CD4-positive, alpha-beta T cell treated with Interleukin-15 for 1 hour (primary cell): ENCODE results near the gene CCDC82.

Experiments used
- DNase-seq: peaks from one replicate; pipeline ENCODE4 v3.0.0-alpha.2; 2020

The CCDC82 gene

DNA sequence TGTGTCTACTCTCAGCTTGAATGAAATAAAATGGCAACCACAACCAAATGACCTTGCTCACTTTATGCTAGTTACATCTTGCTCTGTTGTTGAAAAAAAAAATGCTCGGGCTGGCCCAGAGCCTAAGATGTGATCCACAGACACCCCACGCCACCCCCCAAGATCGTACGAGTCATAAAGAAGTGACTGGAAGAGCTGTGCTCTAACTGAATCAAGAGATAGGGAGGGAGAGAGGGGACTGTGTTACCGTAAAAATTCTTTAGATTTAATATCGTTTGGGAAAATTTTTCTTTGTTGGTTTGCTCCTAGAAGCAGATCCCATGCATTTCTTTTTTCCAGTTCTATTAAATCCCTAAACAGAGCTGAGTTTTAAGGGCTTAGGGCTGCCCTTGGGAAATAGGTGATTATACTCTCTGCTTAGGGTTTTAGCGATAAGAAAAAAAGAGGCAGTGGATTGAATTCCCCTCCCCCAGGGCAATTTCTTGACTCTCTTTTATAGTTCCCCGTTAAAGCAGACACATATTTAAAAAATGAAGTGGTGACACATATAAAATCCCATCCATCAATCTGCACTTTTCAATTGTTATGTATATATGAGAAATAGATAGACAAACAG, 61.2 kb downstream of the CCDC82 start:
- DNase-seq = no peak

DNA sequence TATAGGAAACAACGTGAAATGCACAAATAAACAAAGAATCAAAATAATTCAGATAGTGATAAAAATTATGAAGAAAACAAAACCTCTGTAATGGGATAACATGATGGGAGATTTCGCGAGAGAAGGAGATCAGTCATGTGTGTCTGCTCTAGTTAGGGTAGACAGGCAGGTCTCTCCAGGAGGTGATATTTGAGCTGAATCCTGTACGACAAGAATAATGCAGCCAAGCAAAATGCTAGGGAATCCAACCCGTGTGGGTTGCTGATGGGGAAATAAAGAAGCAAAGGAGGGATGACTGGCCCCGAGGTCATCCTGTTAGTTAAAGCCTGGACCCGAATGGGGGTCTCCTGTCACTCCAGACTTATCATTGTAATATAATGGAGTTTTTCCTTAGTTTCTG, 62.8 kb downstream of the CCDC82 start:
- DNase-seq = no peak

DNA sequence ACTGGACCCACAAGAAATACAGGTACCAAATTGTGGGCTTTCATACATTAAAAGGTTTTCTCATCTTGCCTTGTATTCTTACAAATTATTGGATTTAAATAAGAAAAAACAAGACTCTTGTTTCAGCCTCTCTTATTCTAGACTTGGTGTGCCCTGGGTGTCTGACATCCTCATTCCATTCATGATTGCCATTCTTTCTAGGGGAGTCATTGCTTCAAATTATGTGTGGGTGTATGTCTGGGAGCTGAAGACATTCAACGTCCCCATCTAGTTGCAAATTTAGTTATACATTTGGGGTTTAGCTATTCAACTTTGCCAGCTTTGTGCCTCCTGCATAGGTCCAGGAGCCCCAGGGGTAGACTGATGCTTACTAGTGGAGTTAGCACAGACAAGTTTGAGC, 64.8 kb downstream of the CCDC82 start:
- no peak for DNase-seq

DNA sequence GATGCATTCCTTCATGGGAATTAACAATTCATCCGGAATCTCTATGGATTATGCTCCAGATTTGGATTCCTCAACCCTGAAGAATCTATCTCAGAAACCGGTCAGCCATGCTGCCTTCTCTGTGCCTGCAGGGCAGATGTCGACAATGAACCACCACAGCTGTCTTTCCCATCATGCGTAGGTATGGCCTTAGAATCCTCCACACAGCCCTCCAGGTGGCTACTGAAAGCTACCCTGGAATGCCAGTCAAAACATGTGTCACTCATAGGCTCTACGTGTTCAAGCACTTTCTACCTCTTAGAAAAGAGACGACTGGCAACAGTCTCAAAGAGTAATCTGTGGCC, 66.1 kb downstream of the CCDC82 start:
- DNase-seq = no peak

DNA sequence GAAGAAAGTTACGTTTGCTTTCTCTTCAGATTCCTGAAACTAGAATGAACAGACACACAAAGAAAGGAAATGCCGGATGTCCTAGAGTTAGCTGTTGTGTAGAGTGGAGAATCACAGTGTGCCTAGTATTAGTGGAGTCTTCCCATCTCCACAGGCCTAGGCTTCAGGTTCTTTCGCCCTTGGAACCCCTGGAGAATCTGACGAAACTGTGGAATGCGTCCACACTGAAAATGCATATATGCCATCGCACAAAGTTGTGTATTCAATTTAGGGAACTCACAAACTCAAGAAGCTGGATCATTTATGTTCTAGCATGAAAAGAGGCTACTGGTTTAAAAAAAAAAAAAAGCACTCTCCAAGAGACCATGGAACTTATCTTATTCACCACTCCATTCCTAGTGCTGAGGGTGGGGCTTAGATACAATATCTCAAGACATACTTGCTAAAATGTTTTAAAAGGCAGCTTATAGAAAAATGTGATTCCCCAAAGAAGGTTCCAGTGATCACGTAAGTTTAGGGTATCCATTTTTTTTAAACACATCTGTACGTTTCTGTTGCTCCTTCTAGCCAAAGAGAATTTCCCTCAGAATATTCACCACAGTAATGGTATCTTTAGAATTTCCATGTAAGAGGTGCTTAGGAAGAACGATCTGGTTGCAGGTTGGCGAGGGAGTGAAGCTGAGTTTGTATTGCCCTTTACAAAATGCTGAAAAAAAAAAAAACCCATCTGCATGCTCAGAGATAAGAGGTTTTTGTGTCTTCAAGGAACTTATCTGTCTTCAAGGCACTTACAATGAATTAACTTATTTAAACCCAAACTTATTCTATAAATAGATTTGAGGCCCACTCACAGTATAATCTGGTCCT, 66.7 kb downstream of the CCDC82 start:
- no peak for DNase-seq

DNA sequence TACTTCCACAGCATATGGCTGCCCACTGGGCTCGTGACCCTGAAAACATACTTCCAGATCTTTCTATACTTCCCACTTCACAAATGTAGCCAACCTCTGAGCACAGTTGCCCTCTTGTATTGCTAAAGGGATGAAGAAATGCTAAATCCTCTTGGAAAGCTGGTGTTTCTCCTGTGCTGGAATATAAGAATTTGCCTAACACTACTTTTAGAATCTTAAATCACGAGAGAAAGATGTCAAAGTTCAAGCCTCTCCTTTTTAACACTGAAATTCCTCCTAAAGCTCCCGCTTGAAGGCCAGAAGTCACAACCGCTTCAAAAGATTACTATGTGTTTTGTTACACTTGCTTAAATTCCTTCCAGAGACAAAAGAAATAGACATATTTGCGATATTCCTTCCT, 68.6 kb downstream of the CCDC82 start:
- no peak for DNase-seq

DNA sequence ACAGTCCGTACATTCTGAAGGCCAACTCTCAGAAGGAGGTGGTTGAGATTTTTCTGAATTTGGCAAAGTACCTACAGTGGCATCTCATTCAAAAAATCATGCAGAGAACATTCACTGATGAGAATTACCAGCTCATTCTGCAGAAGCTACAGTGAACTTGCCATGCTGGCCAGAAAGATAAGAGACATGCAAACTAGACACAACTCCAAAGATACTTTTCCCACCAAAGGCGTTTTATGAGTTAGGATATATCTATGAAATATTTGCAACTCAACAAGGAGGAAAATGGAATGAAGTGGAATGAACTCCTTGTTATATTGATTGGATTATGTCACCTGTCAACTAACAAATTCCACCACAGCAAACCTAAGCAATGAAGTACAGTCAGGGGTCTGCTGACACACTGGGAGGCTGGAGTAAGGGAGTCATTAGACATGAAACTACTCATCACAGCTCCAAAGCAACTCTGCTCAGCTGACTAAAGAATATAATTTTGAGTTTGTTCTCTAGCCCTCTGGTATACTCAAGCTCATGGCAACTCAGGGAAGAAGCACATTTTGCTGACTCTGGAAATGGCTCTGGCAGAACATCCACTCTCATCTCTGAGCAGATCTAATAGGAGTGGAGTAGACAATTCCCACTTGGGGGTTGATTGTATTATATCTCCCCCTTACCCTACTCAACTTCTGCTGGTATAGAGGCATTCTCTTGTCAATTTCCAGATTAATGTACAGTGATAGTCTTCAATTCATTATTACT, 69.6 kb downstream of the CCDC82 start:
- DNase-seq = no peak

DNA sequence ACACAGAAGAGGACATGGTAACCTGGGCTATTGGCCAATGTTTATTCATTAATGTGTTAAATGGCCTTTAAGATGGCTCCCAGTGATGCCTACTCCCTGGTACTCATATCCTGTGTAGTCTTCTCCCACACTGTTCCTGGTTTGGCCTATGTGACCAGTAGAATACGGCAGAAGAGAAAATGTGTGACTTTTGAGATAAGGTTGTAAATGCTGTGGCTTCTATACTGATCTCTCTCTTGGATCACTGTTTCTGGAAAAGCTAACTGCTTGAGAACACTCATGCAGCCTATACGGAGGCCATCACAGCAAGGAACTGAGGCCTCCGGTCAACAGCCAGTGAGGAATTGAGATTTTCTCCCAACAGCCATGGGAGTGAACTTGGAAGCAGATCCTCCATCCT, 70.9 kb downstream of the CCDC82 start:
- DNase-seq = no peak

DNA sequence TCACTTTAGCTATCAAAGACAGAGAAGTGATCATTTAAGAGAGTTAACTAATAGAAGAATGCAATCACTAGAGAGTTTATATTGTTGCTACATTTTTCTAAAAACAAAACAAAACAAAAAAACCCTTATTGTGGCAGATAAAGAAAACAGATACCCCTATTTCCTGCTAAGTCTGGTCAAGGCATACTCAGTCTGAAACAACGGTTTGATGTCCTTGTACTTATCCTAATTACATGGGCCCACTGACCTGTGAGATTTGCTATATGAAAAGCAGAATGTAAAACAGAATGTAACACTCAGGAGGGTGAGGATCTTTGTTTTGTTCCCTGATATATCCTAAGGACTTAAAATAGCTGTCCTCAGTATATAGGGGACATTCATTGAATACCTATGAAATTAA, 71.3 kb downstream of the CCDC82 start:
- DNase-seq = no peak

DNA sequence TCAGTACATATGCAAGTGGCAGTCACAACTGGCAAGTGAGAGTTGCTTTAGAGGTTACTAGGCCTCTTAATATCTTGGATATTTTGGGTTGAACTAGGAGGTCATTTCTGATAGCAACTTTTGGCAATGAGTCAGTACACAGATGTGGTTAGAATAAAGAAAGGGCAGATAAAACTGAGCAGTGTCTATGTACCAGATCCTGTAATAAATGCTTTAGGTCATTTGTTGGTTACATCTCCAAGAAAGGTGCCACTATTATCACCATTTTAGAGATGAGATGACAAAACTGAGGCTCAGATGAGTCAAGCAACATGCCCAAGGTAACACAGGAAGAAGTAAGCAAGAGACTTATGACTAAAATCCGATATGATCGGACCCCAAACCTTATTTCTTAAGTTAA, 71.7 kb downstream of the CCDC82 start:
- DNase-seq = no peak

DNA sequence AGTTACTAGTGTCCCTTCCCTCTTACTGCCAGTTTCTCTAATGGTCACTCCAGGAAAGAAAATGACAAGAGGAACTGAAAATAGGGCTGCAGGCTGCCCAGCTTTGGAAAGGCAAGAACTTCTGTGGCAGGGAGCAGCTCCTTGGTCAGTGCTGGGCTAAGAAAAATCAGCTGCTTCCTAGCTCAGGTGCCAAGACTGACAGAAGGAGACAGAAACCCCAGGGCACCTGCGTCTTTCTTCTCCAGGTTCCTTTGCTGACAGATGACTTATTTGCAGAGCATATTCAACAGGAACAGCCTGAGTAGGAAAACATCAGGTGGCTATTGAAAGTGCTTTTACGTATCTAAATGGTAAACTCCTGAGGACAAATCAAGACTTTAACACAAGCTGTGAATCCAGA, 72.1 kb downstream of the CCDC82 start:
- no peak for DNase-seq

DNA sequence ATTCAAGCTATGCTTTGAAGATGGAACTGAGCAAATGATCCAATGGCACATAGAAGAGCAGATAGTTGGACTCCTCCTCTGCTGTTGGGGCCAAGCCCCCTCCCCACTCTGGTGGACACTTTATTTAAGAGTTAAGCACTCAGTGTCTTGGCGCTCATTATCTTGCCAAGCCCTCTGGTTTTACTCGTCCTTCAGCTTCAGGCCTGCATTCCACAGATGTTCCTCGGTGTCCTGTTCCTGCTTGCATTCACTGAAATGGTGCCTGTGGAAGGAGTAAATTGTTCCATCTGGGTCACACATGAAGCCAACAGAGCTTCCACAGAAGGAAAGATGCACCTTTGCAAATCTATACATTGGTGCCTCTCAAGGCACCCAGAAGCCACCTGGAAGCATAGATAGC, 72.8 kb downstream of the CCDC82 start:
- no peak for DNase-seq

DNA sequence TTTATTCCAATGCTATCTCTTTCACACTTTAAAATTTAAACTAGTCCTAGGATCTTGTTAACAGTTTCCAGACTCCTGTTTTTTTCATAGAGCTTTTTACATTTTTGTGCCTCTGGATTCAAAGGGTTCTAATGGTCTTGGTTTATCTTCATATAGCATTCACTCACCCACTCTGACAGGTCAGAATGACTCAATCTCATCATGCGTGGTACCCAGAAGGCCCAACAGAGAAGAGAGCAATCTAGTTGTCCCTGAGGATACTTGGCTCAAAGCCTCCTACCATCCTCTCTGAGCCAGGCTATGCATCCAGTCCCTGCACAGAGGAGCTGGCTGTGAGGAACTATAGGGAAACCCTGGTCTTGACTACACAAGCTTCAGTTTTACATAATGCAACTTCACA, 74.2 kb downstream of the CCDC82 start:
- no peak for DNase-seq

DNA sequence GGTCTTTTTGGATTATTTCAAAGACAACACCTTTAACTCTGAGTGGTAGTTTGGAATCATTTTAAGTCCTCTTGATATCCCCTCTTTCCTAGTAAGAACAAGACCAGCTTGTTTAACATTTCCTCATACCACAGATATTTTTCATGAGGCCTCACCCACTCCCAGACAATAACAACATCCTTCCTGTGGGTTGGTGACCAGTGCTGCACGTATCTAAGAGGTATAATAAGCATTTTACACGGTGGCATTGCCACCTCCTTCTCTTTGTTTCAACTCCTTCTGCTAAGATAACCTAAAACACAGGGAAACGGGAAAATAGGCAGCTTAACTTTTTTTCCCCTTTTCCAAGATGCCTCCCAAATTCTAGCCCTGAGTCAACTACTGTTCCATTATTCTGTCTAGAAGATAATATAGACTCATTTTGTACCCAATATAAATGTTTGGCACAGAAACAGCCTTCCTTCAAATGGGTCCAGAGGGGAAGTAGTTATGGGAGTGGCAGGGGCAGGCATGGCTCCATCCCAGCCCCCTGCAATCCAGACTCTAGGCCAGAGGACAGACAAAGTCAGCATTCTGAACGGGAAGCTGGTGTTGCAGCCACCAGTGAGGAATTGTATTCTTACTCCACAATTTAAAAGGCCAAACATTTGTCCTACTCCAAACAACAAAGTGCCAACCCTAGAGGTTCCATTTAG, 75.2 kb downstream of the CCDC82 start:
- no peak for DNase-seq

DNA sequence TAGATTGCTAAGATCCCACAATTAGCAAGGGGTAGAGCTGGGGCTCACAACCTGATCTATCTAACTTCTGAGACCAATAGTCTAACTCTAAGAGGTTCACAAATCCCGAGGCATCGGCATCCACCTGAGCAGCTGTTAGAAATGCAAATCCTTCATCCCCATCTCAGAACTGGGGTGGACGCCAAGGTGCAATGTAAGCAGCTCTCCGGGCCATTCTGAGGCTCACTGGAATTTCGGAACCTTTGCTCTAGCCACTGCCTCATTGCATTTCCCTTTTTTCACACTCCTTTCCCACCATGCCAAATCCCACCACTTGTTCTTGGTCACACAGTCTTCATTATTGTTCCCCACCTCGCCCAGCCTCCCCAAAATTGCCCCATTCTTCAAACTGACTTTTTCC, 76.5 kb downstream of the CCDC82 start:
- no peak for DNase-seq

DNA sequence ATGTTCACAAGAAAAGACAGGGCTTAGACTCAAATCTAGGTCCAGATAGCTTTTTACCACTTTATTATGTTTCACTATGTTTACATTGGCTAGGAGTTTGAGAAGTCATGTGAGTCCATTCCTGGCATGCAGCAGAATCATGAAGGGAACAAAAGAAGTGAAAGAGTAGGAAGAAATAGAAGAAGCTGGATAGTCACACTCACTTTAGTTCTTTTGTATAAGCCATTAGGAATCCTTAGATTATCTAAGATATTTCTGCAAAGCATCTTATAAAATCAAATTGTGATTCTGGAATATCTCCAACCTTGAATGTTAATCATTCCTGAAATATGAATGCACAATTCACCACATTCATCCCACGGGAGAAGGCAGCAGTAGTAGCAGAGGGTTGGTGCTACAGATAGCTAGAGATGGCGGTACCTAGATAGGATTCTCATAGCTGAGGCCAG, 78.6 kb downstream of the CCDC82 start:
- DNase-seq = no peak

DNA sequence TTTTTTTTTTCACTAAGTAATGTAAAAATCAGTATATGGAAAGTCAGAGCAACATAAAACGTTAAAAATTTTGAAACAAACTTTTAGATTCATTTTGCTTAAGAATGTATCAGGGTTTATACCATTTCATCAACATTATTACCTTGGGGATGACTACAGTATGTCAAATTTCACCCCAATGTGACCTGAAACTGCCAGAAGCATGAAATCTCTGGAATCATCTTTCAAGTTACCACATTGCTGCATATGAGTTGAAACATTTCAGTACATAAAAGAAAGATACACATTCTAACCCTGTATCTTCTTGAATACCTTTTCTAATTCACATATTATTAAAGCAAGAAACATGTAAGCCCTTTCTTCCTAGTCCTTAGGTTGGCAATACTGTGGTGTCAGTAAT, 79.5 kb downstream of the CCDC82 start:
- no peak for DNase-seq

DNA sequence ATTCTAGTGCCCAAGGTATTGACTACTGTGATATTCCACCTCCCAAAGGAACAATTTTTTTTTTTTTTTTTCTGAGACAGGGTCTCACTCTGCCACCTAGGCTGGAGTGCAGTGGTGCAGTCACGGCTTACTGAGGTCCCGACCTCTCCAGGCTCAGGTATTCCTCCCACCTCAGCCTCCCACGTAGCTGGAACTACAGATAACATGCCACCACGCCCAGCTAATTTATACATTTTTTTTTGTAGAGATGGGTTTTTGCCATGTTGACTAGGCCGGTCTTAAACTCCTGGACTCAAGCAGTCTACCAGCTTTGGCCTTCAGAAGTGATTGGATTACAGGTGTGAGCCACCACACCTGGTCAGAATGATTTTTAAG, 80.1 kb downstream of the CCDC82 start:
- DNase-seq = no peak

DNA sequence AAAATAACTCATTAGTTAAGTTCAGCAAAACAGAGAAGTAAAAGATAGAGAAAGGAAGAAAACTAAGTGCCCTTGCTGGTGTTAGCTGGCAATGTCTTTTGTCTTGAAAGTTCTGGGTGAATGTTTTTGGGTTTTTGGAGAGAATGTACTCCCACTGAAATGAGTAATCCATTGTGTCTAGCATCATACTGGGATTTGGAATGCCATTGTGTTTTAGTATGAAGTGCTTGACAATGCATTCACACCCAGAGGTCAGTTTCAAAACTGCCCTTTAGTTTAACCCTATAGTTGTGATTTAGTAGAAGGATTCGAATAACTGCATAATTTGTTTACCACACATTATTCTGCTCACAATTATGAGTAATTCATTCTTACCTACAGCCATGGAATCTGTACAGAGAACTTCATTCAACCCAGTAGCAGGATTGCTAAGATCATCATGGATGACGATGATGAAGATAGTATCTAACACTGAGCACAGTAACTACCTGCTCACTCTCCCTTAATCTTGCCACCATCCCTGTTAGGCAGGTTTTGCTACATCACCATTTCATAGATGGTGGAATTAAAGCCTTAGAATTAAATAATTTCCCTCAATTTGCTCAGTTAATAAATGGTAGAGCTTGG, 80.6 kb downstream of the CCDC82 start:
- DNase-seq = no peak

DNA sequence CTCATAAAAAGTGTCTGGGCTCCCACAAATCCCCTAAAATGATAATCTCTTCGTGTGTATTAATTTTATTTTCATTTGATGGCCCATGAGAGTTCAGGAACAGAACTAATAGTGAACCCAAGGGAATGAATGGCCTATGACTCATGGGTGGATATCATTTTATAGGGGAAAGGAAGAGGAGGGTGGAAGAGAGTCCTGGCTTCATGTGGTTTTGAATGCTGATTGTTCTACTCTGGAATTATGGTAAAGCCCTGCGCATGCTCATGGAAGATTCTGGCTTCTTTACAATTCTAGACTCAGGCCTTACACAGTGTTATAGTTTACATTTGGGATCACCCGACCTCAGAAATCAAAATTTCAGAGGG, 82.0 kb downstream of the CCDC82 start:
- DNase-seq = no peak

DNA sequence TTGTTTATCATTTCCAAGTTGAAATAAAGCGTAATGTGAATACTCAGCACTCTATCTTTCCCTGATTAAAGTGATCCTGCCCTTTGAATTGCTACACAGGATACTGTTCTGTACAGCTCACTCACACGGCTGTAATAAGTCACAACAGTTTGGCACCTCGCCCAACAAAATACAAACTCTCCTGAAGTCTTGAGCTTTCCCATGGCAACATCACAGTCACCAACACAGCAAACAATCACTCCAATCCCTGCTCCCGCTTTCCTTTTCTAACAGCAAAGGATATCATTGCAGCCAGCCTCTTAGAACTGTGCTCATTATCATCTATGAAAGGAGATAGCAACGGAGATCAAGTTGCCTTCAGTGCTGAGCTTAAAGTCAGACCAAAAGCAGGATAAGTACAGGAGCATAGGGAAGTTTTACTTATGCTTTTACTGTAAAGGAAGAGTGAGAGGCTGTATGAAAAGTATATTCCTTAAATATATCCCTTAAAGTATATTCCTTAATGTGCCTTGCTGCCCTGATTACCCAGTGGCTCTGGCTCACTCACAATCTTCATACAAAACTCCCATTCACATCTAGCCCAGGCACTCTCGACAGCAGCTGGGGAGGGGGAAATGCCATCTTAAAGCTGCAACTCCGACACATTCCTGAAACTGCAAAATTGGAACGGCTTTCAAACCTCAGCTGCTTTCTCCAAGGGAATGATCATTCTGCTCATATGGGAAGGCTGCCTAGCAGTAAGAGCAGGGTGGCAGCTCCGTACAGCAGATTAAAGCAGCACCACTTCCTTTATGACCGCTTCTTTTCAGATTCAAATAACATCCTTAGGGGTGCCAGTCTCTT, 82.6 kb downstream of the CCDC82 start:
- peak; percentile 30 for DNase-seq

DNA sequence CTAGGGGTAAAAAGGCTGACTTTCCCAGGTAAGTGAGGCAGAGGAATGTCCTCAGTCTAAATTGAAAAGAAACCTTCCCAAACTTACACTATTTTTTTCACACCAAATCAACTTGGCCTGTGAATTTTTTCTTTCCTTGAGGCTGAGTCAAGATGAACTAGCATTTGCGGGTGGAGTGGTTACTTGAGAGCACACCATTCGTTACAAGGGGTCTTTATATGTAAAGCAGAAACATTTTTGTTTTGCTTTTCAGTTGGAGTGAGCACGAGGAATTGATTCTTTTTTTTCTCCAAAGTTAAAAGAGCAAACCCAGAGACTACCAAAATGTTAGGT, 83.1 kb downstream of the CCDC82 start:
- no peak for DNase-seq
